ENCODE measurements around the gene SCARB1. TPM values are rescaled to one million over a fixed set of nuclear protein-coding genes. Genes with fewer than 3 reads are reported as not detected.

The SCARB1 gene
- total RNA-seq, 1 experiment from 2014 or later = 27.3 TPM

DNA sequence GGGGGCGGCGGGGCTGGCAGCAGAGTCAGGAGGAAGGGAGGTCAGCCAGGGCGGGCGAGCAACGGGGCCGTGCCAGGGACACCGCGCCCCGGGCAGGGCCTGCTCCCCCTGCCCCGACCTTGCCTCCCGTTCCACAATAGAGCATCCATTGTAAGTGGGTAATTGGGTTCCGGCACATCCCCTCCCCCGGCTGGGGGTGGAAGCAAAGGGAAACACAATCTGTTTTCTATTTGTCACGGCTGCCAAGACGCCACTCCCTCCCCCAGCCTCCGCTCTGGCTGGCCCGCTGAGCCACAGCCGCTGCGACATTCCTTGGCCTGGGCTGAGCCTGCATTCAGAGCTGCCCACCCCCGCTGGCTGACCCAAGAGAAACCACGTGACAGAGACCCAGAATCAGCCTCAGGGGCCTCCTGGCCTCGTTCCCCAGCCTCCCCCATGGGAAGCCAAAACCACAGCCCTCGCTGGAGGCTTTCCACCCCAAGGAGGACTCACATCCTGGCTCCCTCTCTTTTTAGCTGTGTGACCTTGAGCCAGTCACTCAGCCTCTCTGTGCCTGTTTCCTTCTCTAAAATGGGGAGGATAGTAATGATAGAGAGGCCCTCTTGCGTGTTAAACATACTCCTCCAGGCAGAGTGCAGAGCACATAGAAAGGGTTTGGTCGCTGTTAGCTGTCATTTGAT, 117.6 kb downstream of the SCARB1 start:
- peak; percentile 90 for DNase-seq (ENCODE audit: low spot score)

DNA sequence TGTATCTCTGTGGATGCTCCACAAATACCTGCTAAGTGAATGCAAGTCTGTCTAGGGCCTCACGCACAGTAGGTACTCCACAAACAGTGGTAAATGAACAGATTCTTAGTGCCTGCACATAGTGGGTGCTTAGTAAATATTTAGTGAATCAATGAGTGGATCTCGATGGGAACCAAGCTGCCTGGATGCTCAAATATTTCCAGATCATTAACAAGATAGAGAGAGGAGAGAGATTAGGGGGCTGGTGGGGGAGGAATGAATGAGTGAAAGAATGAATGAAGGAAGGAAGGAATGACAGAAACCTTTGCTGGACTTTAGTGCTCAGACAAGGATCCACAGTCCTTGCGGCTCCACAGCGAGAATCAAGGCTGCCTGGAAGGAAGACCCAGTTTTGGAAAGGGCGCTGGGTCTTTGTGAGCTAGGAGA, 118.2 kb downstream of the SCARB1 start:
- no peak for DNase-seq (ENCODE audit: low spot score)

DNA sequence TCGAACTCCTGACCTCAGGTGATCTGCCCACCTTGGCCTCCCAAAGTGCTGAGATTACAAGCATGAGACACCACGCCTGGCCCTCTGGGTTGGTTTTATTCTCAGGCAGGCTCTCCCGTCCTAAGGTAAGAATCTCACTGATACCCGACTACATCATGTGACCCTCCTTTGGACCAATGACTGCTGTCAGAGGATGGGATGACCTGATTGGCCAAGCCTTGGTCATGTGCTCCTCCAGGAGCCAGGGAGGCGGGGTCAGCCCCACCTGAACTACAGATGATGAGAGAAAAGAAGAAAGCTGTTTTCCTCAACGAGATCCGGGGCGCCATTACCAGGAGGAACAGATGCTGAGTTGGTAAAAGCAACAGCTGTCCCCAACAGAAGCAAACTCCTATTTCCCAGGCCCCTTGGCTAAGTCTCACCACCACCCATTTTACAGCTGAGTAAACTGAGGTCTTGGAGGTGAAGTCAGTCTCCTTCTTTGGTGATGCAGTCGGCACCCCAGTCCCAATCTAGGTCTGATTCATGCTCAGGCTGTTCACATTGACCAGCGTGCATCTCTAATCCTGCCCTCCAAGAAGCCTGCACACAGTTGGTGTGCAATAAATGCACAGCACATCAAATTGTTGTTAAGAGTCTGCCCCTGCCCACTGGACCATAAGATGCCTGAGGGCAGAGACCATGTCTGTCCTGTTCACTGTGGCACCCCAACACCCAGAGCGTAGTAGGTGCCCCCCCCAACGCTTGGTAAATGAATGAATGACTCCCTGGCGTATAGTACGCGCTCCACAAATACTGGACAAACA, 118.8 kb downstream of the SCARB1 start:
- DNase-seq (ENCODE audit: low spot score) = peak; percentile 63

GRCh38 chr12:124744273-124744640, 119.4 kb downstream of the SCARB1 start:
- no peak for DNase-seq (ENCODE audit: low spot score)

DNA sequence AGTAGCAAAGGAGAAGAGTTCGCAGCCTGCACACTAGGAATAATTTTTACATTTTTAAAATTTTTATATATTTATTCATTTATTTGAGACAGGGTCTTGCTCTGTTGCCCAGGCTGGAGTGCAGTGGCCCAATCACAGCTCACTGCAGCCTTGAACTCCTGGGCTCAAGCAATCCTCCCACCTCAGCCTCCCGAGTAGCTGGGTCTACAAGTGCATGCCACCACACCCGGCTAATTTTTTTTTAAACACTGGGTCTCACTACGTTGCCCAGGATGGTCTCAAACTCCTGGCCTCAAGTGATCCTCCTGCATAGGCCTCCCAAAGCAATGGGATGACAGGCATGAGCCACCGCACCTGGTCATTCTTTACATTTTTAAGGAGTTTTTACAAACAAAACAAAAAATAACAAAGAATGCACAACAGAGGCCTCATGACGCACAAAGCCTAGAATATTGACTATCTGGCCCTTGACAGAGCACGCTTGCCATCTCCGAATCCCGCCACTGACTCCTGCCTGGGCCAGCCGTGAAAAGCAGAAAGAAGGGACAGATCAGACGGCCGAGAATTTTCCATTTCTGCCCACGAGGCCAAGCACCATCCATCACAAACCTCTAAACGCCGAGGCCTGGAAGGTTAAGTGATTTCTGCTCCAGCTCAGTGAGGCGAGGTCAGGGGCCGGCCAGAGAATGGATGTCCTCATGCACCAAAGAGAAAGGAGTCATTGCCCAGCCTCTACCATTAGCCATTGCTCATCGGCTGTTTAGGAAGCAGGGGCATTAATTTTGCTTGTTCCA, 120.0 kb downstream of the SCARB1 start:
- DNase-seq (ENCODE audit: low spot score) = no peak

DNA sequence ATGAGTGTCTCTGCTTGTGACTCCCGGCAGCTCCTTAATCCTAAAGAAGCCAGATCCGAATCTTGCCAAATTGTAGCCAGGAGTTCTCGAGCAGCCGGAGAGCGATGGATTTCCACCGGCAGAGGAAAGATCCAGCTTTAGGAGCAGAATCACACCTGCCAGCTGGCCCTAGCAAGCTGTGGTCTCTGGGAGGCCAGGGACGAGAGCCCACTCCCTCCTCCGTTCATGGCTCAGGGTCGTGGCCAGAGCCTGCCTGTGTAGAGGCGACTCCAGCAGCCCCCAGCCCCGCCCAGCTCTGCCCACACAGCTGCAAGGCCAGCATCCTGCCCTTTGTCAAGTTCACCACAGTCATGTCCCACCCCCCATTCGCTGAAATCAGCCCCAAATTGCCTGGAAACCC, 121.0 kb downstream of the SCARB1 start:
- no peak for DNase-seq (ENCODE audit: low spot score)

- no peak for DNase-seq (ENCODE audit: low spot score)
Observed at GRCh38 chr12:124742111-124742510, 121.6 kb downstream of the SCARB1 start.

DNA sequence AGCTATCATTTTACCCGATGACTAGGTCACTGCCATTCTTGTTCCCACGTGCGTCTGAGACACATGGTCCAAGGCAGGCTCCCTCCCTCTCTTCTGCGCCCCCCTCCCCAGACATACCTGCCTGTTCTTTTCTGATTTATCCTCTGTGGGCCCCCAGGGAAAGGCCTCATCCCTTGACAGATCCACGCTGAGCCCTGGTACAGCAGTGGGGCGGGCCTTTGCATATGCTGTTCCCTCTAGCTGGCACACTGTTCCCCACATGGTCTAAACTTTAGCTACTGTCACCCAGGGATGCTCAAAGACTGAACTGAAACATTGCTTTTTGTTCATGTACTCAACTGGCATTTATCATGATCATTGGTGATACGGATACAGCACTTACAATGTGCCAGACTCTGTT, 122.5 kb downstream of the SCARB1 start:
- no peak for DNase-seq (ENCODE audit: low spot score)

GRCh38 chr12:124740691-124741137, 123.0 kb downstream of the SCARB1 start:
- DNase-seq (ENCODE audit: low spot score) = peak; percentile 81

GRCh38 chr12:124739953-124740561, 123.6 kb downstream of the SCARB1 start:
- no peak for DNase-seq (ENCODE audit: low spot score)

- DNase-seq (ENCODE audit: low spot score) = no peak
Observed at GRCh38 chr12:124738636-124739467, 124.8 kb downstream of the SCARB1 start.

DNA sequence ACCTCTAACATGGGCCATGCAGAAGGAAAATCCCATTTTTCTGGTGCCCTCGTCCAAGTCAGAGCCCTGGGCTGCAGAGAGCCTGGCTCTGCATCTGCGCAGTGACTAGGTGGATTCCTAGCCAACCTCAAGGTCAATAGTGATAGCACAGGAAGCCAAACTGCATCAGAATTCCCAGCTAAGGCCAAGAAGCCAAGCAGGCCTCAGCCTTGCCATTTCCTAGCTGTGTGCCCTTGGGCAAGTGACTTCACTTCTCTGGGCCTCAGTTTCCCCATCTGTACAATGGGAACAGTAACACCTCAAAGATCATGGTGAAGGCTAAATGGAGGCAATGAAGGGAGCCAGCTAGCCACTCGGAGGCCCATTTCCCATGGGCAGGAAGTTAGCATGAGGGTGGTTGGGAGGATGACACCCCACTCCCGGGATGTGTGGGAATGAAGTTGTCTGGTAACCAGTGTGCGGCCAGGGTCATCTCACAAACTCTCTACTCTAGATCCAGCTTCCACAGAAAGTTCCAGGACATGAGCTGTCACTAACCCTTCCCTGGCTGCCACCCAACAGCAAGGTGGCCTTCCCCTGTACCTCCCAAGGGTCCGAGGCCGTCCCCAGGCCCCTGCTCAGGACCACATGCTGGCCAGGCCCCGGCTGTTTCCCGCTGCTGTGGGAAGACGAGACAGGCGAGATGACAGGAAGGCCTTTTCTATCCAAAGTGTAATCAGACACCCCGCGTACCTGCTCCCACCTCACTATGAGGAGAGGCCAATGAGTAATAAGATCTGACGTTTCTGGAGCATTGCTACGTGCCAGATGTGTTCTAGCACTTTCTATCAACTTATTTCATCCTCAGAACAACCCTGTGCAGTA, 125.7 kb downstream of the SCARB1 start:
- DNase-seq (ENCODE audit: low spot score) = no peak

GRCh38 chr12:124737040-124737419, 126.6 kb downstream of the SCARB1 start:
- DNase-seq (ENCODE audit: low spot score) = no peak

GRCh38 chr12:124736115-124737039, 127.3 kb downstream of the SCARB1 start:
- DNase-seq (ENCODE audit: low spot score) = no peak

DNA sequence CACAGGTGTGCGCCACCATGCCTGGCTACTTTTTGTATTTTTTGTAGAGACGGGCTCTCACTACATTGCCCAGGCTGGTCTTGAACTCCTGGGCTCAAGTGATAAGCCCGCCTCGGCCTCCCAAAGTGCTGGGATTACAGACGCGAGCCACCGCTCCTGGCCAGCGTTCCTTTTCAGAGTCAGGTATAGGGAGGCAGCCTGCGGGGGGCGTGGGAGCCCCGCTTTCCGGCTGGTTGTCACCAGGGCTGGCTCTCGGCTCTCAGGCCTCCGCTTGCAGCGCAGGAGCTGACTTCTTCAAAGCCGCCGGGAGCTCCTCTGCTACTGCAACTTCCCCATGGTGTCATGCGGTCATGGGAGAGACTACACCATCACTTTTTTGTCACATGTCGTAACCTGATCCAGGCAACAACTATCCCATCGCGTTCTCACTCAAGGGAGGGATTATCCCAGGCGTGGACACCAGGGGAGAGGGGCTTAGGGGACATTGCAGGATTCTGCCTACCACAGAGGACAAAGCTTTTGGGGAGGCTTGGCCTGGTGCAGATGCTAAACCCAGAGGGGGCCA, 129.4 kb downstream of the SCARB1 start:
- DNase-seq (ENCODE audit: low spot score) = no peak

- DNase-seq (ENCODE audit: low spot score) = no peak
Observed at GRCh38 chr12:124733086-124733485, 130.6 kb downstream of the SCARB1 start.

- no peak for DNase-seq (ENCODE audit: low spot score)
Observed at GRCh38 chr12:124732275-124733075, 131.2 kb downstream of the SCARB1 start.

DNA sequence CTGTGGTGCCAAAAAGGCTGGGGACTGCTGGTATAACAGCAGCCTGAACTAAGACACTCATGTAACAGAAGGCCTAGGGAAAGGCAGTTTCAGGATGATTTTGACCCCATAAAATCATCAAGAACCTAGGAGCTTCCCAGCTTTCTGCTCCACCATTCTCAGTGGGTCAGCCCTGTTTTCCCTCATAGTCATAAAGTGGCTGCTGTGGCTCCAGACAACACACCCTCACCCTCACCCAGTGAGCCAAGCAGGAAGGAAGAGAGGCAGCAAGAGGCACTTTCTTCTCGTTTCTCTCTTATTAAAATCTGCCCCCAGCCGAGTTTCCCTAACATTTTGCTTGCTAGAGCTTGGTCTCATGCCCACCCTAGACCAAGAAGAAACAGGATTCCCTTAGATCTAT, 131.8 kb downstream of the SCARB1 start:
- no peak for DNase-seq (ENCODE audit: low spot score)
